Smooth muscle cell (in vitro differentiated cells): ENCODE data around the gene FOXO4. TPM values are rescaled to one million over a fixed set of nuclear protein-coding genes. Genes with fewer than 3 reads are reported as not detected.

Source experiments
- polyA plus RNA-seq: library from polyadenylated mRNA; unstranded; fragments of >200 nt; fragmentation: Nextera tagmentation; extraction: Ambion mirVana; gene quantifications from 2 replicates; pipeline ENCODE4 v1.2.1, GENCODE V29; 2016
- small RNA-seq: library from RNA; depleted of rRNA; stranded (forward); fragments of <200 nt; gene quantifications from one replicate; pipeline ENCODE3, GENCODE V24; 2014
- total RNA-seq: library from RNA; depleted of rRNA; stranded (reverse); fragments of >200 nt; gene quantifications from 2 replicates; pipeline ENCODE4 v1.2.3, GENCODE V29; 2014

The FOXO4 gene
- total and polyA plus RNA-seq, 2 experiments from 2014 or later: 2.1 to 4.1 TPM

Small RNAs within 50 kb of the gene (small RNA-seq; reads per million reads assigned to genes)
- gene CXorf65: not detected

Other genes with a start within 250 kb of the FOXO4 start
- gene TEX11, start 187.1 kb upstream of the FOXO4 start, total RNA-seq: 0.40 and 1.1 TPM in 2 replicates
- 0.22 and 1.2 TPM in 2 replicates for gene TEX11, start 187.1 kb upstream of the FOXO4 start, polyA plus RNA-seq
- gene SLC7A3, start 164.8 kb upstream of the FOXO4 start, total RNA-seq: 0.81 and 0.99 TPM in 2 replicates
- gene SLC7A3, start 164.8 kb upstream of the FOXO4 start, polyA plus RNA-seq: 1.5 and 2.3 TPM in 2 replicates
- 27.4 and 27.6 TPM in 2 replicates for gene SNX12, start 27.5 kb upstream of the FOXO4 start, total RNA-seq
- gene SNX12, start 27.5 kb upstream of the FOXO4 start, polyA plus RNA-seq: 6.4 and 11.8 TPM in 2 replicates
- gene CXorf65, start 10.9 kb downstream of the FOXO4 start, total RNA-seq: not detected in 2 replicates
- gene CXorf65, start 10.9 kb downstream of the FOXO4 start, polyA plus RNA-seq: not detected in 2 replicates
- gene IL2RG, start 15.7 kb downstream of the FOXO4 start, total RNA-seq: not detected in 2 replicates
- gene IL2RG, start 15.7 kb downstream of the FOXO4 start, polyA plus RNA-seq: not detected in 2 replicates
- 19.6 and 25.4 TPM in 2 replicates for gene MED12, start 22.7 kb downstream of the FOXO4 start, total RNA-seq
- 11.8 and 13.6 TPM in 2 replicates for gene MED12, start 22.7 kb downstream of the FOXO4 start, polyA plus RNA-seq
- gene NLGN3, start 49.0 kb downstream of the FOXO4 start, total RNA-seq: 0.13 and 0.40 TPM in 2 replicates
- 0.18 and 1.5 TPM in 2 replicates for gene NLGN3, start 49.0 kb downstream of the FOXO4 start, polyA plus RNA-seq
- gene GJB1, start 127.4 kb downstream of the FOXO4 start, total RNA-seq: not detected in 2 replicates
- gene GJB1, start 127.4 kb downstream of the FOXO4 start, polyA plus RNA-seq: not detected in 2 replicates
- 26.9 and 29.5 TPM in 2 replicates for gene ZMYM3, start 158.3 kb downstream of the FOXO4 start, total RNA-seq
- 9.0 and 10.5 TPM in 2 replicates for gene ZMYM3, start 158.3 kb downstream of the FOXO4 start, polyA plus RNA-seq
- 255 and 256 TPM in 2 replicates for gene NONO, start 187.8 kb downstream of the FOXO4 start, total RNA-seq
- 174 and 192 TPM in 2 replicates for gene NONO, start 187.8 kb downstream of the FOXO4 start, polyA plus RNA-seq
- 2.0 and 3.1 TPM in 2 replicates for gene ITGB1BP2, start 205.9 kb downstream of the FOXO4 start, total RNA-seq
- gene ITGB1BP2, start 205.9 kb downstream of the FOXO4 start, polyA plus RNA-seq: 0.96 TPM in 1 of 2 replicates, not detected in the other